K562 (cell line): ENCODE measurements around the gene CCDC116. TPM values are rescaled to one million over a fixed set of nuclear protein-coding genes. Genes with fewer than 3 reads are reported as not detected.
A peak's percentile ranks its signal among the peaks of the same experiment; 100 is the strongest.

Source experiments
- ATAC-seq: fragments of 200-7000 bp; cut with Tn5 transposase; 3 replicates; pipeline ENCODE4 v1.9.1; 2020; ENCODE audit warnings: moderate library complexity
- BruUV-seq: library from RNA; stranded (reverse); fragments of 400-500 nt; replicated peaks from 2 replicates; lab custom pipeline; 2021; lab: Mats Ljungman, UMichigan
- CTCF ChIA-PET: fragments of 300-600 bp; formaldehyde crosslinking; extraction: SDS; loops from one replicate; lab custom pipeline; 2021; ENCODE audit warnings: low intra/inter-chr PET ratio; lab: Yijun Ruan, JAX
- POLR2A ChIA-PET: fragments of 300-600, 350-650 bp; sonication (Branson Sonifier 250); formaldehyde crosslinking; extraction: SDS; loops from one replicate; lab custom pipeline; 2021; ENCODE audit warnings: antibody characterized with exemption, inconsistent platforms; lab: Yijun Ruan, JAX
- DNase-seq, 4 experiments: peaks; one replicate each; pipeline versions ENCODE4 v3.0.0 to v3.0.0-alpha.2; 2011 to 2018; ENCODE audit warnings: low spot score in 3 of 4, mixed read lengths in 3 of 4; ENCODE audit errors: extremely low read depth in 1 of 4
- FAIRE-seq: peaks from 2 replicates; lab custom pipeline; 2011; peaks lifted over from hg19 to GRCh38; lab: Jason Lieb, UNC
- H2AFZ ChIP-seq: 2 replicates; pipeline ENCODE4 v1.6.0; 2011; ENCODE audit warnings: low read depth, low read length, control low read depth, inconsistent platforms
- H3K27ac ChIP-seq: fragments of 200-600 bp; 3 replicates; pipeline ENCODE4 v1.8.0; 2011; ENCODE audit warnings: low read depth, mild to moderate bottlenecking, control low read depth, inconsistent platforms, low read length, moderate library complexity, mixed read lengths; ENCODE audit errors: extremely low read depth
- H3K27me3 ChIP-seq, 2 experiments: fragments of 300-600 bp in 1 of 2; 2 replicates in 1 of 2; 3 replicates in 1 of 2; pipeline versions ENCODE4 v1.6.0 to v1.8.0; 2011; ENCODE audit warnings: inconsistent platforms in 2 of 2, low read length in 2 of 2, mild to moderate bottlenecking in 1 of 2, mixed read lengths in 1 of 2, moderate library complexity in 1 of 2; ENCODE audit not compliant: control insufficient read depth in 2 of 2, insufficient read depth in 2 of 2
- H3K36me3 ChIP-seq: fragments of 300-600 bp; 3 replicates; pipeline ENCODE4 v1.8.0; 2011; ENCODE audit warnings: mild to moderate bottlenecking, low read length, inconsistent platforms; ENCODE audit not compliant: control insufficient read depth, insufficient read depth
- H3K4me1 ChIP-seq, 2 experiments: fragments of 200-600 bp in 1 of 2; replicated peaks in 1 of 2; 2 replicates in 1 of 2; 3 replicates in 1 of 2; pipeline versions ENCODE4 v1.5.1 to v1.8.0; 2011; ENCODE audit warnings: inconsistent platforms in 2 of 2, low read length in 2 of 2, mild to moderate bottlenecking in 1 of 2, mixed read lengths in 1 of 2, moderate library complexity in 1 of 2; ENCODE audit not compliant: control insufficient read depth in 2 of 2, insufficient read depth in 2 of 2
- H3K4me2 ChIP-seq: 2 replicates; pipeline ENCODE4 v1.6.1; 2011; ENCODE audit warnings: low read length, control low read depth, inconsistent platforms, mixed read lengths; ENCODE audit not compliant: insufficient read depth
- H3K4me3 ChIP-seq: fragments of 200-600 bp; sonication (generic), shearing (Covaris generic); 2 replicates; pipeline ENCODE4 v1.5.1; 2016; ENCODE audit warnings: control low read depth, inconsistent platforms
- H3K79me2 ChIP-seq: fragments of 200-600 bp; 3 replicates; pipeline ENCODE4 v1.8.0; 2011; ENCODE audit warnings: low read length, inconsistent platforms; ENCODE audit not compliant: control insufficient read depth, insufficient read depth
- H3K9ac ChIP-seq, 2 experiments: 2 replicates each; pipeline versions ENCODE4 v1.6.0 to v1.6.1; 2011; ENCODE audit warnings: low read depth in 2 of 2, low read length in 2 of 2, control low read depth in 1 of 2, inconsistent platforms in 1 of 2, mild to moderate bottlenecking in 1 of 2, mixed read lengths in 1 of 2; ENCODE audit not compliant: insufficient read depth in 1 of 2
- H3K9me1 ChIP-seq: one replicate; pipeline ENCODE4 v1.6.0; 2011; ENCODE audit warnings: inconsistent platforms, mild to moderate bottlenecking, low read length, moderate library complexity; ENCODE audit not compliant: control insufficient read depth, insufficient read depth
- H3K9me3 ChIP-seq: replicated peaks from 2 replicates; pipeline ENCODE4 v1.5.1; 2011; ENCODE audit warnings: low read depth, low read length, inconsistent platforms; ENCODE audit not compliant: control insufficient read depth, insufficient read depth
- H4K20me1 ChIP-seq: replicated peaks from 2 replicates; pipeline ENCODE4 v1.6.1; 2011; ENCODE audit warnings: low read length, inconsistent platforms, mixed read lengths; ENCODE audit not compliant: control insufficient read depth, insufficient read depth
- C11orf30 ChIP-seq: fragments of 450-650 bp; IDR thresholded peaks from 2 replicates; pipeline ENCODE4 v1.6.1; 2016; ENCODE audit warnings: low read depth, mild to moderate bottlenecking
- GATAD2B ChIP-seq: fragments of 450-650 bp; IDR thresholded peaks from 2 replicates; pipeline ENCODE4 v1.6.1; 2017; ENCODE audit warnings: mild to moderate bottlenecking, borderline replicate concordance
- HBP1 ChIP-seq: fragments of 450-650 bp; formaldehyde crosslinking; IDR thresholded peaks from 2 replicates; pipeline ENCODE4 v1.4.0; 2022; ENCODE audit warnings: missing genetic modification characterization
- IRF1 ChIP-seq: sonication (generic); formaldehyde crosslinking; IDR thresholded peaks from 2 replicates; pipeline ENCODE4 v1.8.0; 2022; ENCODE audit warnings: missing genetic modification reagents, mild to moderate bottlenecking, borderline replicate concordance
- MBD1 ChIP-seq: fragments of 250-450 bp; sonication (Bioruptor Pico); IDR thresholded peaks from 2 replicates; pipeline ENCODE4 v1.8.0; 2022; ENCODE audit warnings: inconsistent platforms
- NEUROD1 ChIP-seq: fragments of 150-350 bp; IDR thresholded peaks from 2 replicates; pipeline ENCODE4 v1.6.1; 2014; ENCODE audit warnings: borderline replicate concordance, low read length, low read depth; ENCODE audit not compliant: partially characterized antibody
- TBP ChIP-seq: optimal IDR thresholded peaks from 2 replicates; pipeline ENCODE3; 2011; ENCODE audit warnings: low read depth, low read length, improper control_type of control experiment
- ZFX ChIP-seq: sonication (generic); formaldehyde crosslinking; IDR thresholded peaks from 2 replicates; pipeline ENCODE4 v1.8.0; 2022; ENCODE audit warnings: mild to moderate bottlenecking, missing genetic modification reagents, moderate library complexity
- ZNF146 ChIP-seq: IDR thresholded peaks from one replicate; pipeline ENCODE4 v1.6.1; 2018; ENCODE audit warnings: missing compliant biosample characterization; ENCODE audit not compliant: unreplicated experiment
- WGBS: fragments of 100-300 bp; shearing (Covaris generic); methylation state at CpG from one replicate; pipeline ENCODE4 v1.1.6; 2016; ENCODE audit warnings: low coverage, mixed read lengths; ENCODE audit not compliant: insufficient coverage; ENCODE audit errors: missing lambda C conversion rate; 5-methylcytosine and 5-hydroxymethylcytosine counted together
- in situ Hi-C: fragments of 300-500 bp; cut with MboI; formaldehyde crosslinking; loops from 4 replicates; pipeline ENCODE4 v1.15.0; 2018; ENCODE audit warnings: inconsistent platforms, mixed read lengths
- intact Hi-C: fragments of 100-400 bp; cut with micrococcal nuclease; formaldehyde crosslinking; loops from 2 replicates; pipeline ENCODE4 v1.14.2; 2022
- polyA plus RNA-seq, 8 experiments: library from polyadenylated mRNA; depleted of rRNA in 4 of 8; stranded (reverse) in 5 of 8; unstranded in 3 of 8; fragments of >200 nt; fragmentation: Nextera tagmentation in 2 of 8; fragmentation: Illumina TruSeq in 1 of 8; extraction: Ambion mirVana in 2 of 8; extraction: Trizol in 1 of 8; gene quantifications; 2 replicates each; pipeline versions ENCODE4 v1.2.1 to v1.2.3, GENCODE V29; 2011 to 2014; ENCODE audit warnings: inconsistent platforms in 1 of 8, missing spikeins in 1 of 8
- total RNA-seq, 7 experiments: library from RNA; depleted of rRNA in 6 of 7; stranded (reverse); fragments of >200 nt in 6 of 7; fragmentation: Illumina TruSeq in 2 of 7; extraction: Trizol in 2 of 7; gene quantifications; 2 replicates each; pipeline versions ENCODE4 v1.2.1 to v1.2.3, GENCODE V29; 2011 to 2021; ENCODE audit warnings: low replicate concordance in 1 of 7
- TF ChIP-seq, protein P1 (sequence below): fragments of 250-450 bp; sonication (Bioruptor Pico); IDR thresholded peaks from 2 replicates; pipeline ENCODE4 v1.4.0; 2020; ENCODE audit warnings: mild to moderate bottlenecking
- TF ChIP-seq, protein P2 (sequence below): fragments of 250-450 bp; sonication (Bioruptor Pico); IDR thresholded peaks from 2 replicates; pipeline ENCODE4 v1.8.0; 2022; ENCODE audit warnings: inconsistent platforms, mild to moderate bottlenecking, moderate library complexity, borderline replicate concordance

The CCDC116 gene
- total and polyA plus RNA-seq, 9 of the 15 experiments (the other 6 are each of a cell fraction or from before 2014, with no cell fraction given), result 1.6 to 11.3 (median 4.7) TPM

GRCh38 chr22:21589396-21589795, 43.2 kb upstream of the CCDC116 start (continued):
- TF ChIP-seq IRF1, result no peak
- TF ChIP-seq, protein P1, sequence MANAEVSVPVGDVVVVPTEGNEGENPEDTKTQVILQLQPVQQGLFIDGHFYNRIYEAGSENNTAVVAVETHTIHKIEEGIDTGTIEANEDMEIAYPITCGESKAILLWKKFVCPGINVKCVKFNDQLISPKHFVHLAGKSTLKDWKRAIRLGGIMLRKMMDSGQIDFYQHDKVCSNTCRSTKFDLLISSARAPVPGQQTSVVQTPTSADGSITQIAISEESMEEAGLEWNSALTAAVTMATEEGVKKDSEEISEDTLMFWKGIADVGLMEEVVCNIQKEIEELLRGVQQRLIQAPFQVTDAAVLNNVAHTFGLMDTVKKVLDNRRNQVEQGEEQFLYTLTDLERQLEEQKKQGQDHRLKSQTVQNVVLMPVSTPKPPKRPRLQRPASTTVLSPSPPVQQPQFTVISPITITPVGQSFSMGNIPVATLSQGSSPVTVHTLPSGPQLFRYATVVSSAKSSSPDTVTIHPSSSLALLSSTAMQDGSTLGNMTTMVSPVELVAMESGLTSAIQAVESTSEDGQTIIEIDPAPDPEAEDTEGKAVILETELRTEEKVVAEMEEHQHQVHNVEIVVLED (CRISPR knock-in tag), result 0 out of 2 replicates have a peak, but pooled peaks have one; percentile 6

DNA sequence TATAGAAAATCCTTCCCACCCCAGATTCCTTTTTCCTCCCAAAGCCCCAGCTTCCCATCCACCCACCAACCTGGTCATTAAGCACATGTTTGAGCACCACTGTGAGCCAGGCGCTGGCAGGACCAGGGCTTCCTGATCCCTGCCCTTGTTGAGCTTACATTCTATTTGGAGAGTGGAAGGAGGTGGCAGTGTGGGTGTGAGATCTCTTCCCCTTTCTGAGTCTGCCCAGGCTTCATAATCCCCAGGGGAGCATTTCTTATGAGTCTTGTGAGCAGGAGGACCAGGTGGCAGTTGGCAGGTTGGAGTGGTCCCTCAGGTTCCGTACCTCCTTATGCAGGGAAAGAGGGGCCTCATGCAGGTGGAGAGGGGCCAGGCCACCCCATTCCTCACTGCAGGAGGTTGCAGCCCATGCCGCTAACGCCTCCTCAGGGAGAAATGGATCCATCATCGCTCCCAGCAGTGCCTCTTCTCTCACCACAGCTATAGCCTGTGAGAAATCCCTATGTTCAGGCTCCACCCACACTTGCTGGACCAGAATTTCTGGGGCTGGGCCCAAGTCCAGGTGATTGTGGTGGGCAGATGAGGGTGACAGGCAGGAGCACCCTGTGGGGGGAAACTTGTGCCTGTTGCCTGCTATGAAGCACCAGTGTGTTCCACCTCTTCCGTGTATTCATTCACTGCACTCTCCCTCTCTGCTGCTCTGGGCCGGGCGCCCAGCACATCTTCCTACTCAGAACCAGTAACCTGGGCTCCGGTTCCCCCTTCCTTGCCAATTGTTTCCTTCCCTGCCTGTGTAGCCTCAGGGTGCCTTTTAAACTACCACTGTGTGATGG, 41.5 kb upstream of the CCDC116 start:
- Histone ChIP-seq H3K79me2 (peaks cover 96% of the 10 kb centered on the region), H4K20me1 (peaks cover 65% of the 10 kb centered on the region), H3K36me3 (peaks cover 83% of the 10 kb centered on the region), H3K9me3 (no peaks in the 10 kb centered on the region), H3K9ac (peak overlapping the region in 1 of 2 experiments; percentile 56; a peak in 2 of 4 replicates), H3K9me1 (peaks cover 19% of the 10 kb centered on the region), H3K4me2 (no peak overlapping the region), H3K4me3 (no peak overlapping the region), H3K4me1 (peaks cover 24 to 37% of the 10 kb centered on the region in 2 experiments), H2AFZ (no peak overlapping the region), H3K27ac (no peak overlapping the region), H3K27me3 (no peaks in the 10 kb centered on the region; a peak in 1 of 5 replicates)
- in situ Hi-C loops, result no loop called here
- intact Hi-C loops, result no loop called here
- ChIA-PET POLR2A (interaction anchor here (1.4 to 76.8 kb wide), 3 partner anchors 18 to 28 kb away, joined by 5 to 4622 read pairs (median 4622); partner anchors contain the start of genes CCDC116, SDF2L1 and YDJC), CTCF (interaction anchor here (1.0 kb wide), 1 partner anchor 14 kb away, joined by 3 read pairs; no protein-coding TSS in a partner anchor)
- 63% methylated on average over 9 of the region's 9 CpGs for WGBS
- FAIRE-seq (no peak), DNase-seq (no peak), ATAC-seq (no peak)
- no TSS peak for BruUV-seq
- TF ChIP-seq, protein P2, sequence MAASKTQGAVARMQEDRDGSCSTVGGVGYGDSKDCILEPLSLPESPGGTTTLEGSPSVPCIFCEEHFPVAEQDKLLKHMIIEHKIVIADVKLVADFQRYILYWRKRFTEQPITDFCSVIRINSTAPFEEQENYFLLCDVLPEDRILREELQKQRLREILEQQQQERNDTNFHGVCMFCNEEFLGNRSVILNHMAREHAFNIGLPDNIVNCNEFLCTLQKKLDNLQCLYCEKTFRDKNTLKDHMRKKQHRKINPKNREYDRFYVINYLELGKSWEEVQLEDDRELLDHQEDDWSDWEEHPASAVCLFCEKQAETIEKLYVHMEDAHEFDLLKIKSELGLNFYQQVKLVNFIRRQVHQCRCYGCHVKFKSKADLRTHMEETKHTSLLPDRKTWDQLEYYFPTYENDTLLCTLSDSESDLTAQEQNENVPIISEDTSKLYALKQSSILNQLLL (CRISPR knock-in tag), result peak; percentile 62; the same call in 1 of the 2 replicates
- TF ChIP-seq HBP1 (CRISPR knock-in tag) (peak; percentile 67; the same call in 1 of the 2 replicates), MBD1 (no peak), ZFX (CRISPR knock-in tag) (no peak), NEUROD1 (no peak), ZNF146 (CRISPR knock-in tag) (no peak), GATAD2B (no peak), TBP (peak; percentile 26), C11orf30 (no peak)
